Stimulated activated CD8-positive, alpha-beta memory T cell treated with anti-CD3 and anti-CD28 coated beads, Interleukin-2, amount 100 ng/mL, for 48 hours (primary cell): ENCODE data around the gene MAPK1IP1L.

Experiments
- DNase-seq, 2 donors: peaks; one replicate each; pipeline ENCODE4 v3.0.0-alpha.2; 2020; ENCODE audit warnings: low read depth in 2 of 2

The MAPK1IP1L gene

GRCh38 chr14:55097881-55098560, 46.6 kb downstream of the MAPK1IP1L start:
- peak in 1 of 2 donors; percentile 44 for DNase-seq

DNA sequence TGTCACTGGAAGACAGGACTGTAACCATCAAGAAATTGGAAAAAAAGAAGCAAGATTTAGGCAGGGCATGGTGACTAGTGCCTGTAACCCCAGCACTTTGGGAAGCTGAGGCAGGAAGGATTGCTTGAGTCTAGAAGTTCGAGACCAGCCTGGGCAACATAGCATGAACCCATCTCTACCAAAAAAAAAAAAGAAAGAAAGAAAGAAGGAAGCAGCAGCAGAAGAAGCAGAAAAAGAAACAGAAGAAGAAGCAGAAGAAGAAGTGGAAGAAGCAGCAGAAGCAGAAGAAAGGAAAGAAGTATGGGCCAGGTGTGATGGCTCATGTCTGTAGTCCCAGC, 47.1 kb downstream of the MAPK1IP1L start:
- DNase-seq = no peak

DNA sequence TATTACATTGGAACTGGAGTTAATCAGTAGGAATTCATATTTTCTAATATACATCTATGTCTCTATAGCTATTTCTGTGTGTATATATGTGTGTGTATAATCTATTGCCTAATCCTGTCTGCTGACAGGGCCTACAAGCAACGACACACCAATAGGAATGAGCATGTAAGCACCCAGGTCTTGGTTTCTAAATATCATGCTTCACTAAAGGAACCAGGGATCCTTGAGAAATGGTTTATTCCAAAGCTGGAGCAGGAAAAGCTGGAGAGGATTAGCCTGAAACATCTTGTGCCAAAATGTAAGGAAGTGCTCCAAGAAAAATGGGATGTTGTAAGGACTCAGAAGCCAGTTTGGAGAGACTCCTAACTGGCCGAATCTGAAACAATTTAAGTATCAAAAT, 48.3 kb downstream of the MAPK1IP1L start:
- DNase-seq = no peak

- no peak for DNase-seq
Observed at GRCh38 chr14:55101698-55102097, 50.3 kb downstream of the MAPK1IP1L start.

- no peak for DNase-seq
Observed at GRCh38 chr14:55102141-55102621, 50.7 kb downstream of the MAPK1IP1L start.

GRCh38 chr14:55103005-55103640, 51.7 kb downstream of the MAPK1IP1L start:
- DNase-seq = peak in 1 of 2 donors; percentile 42

- no peak for DNase-seq
Observed at GRCh38 chr14:55103971-55104954, 52.8 kb downstream of the MAPK1IP1L start.

DNA sequence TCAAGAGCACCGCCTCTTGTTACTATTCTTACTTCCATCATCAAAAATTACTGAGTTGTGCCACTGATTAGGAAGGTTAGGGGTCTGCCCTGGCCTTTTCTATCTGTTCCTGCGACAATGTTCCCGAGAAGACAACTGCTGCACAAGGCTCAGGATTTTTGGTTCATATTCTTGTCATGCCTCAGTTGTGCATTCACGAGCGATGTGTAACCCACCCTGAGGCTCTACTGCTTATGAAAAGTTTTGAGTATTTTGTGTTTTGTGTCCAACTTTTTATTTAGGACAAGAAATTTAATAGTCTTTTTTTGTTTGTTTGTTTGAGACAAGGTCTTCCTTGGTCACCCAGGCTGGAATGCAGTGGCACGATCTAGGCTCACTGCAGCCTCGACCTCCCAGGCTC, 54.5 kb downstream of the MAPK1IP1L start:
- no peak for DNase-seq

GRCh38 chr14:55107766-55108554, 56.5 kb downstream of the MAPK1IP1L start:
- DNase-seq = no peak

DNA sequence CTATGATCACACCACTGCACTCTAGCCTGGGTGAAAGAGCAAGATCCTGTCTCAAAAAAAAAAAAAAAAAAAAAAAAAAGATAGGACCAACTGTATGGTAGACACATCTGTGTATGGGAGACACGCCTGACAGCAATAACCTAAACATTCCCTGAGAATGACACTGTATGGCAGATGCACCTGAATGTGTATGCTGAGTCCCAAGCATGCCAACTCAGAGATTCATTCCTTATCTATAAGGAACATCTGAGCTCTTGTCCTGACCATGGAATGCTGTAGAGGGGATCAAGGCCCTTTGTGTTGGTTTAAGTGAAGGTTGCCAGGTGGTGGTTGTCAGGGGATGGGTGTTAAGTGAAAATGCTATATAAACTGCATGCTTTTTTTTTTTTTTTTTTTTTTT, 58.4 kb downstream of the MAPK1IP1L start:
- DNase-seq = no peak

DNA sequence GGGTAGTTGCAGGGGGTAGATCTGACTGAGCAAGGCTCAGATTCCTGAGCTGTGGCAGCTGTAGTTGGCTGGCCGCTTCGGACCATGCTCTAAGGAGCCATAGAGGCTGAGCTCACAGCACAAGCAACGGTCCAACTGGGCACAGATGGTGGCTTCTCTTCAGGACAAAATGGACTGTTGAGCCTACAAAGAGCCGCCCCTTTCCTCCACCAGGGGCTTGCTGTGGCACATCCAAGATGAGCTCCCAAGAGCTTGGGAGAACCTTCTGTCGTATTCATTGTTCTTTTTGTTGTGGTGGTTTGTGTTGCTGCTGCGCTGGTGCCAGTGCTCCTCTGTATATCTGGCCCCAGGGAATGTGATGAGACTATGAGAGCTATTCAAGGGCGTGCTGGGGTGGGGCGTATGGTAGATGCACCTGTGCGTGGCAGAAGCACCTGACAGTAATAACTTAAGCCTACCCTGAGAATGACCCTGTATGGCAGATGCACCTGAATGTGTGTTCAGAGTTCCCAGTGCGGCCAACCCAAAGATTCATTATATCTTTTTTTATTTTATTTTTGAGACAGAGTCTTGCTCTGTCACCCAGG, 59.8 kb downstream of the MAPK1IP1L start:
- no peak for DNase-seq

- DNase-seq = no peak
Observed at GRCh38 chr14:55114720-55115119, 63.3 kb downstream of the MAPK1IP1L start.

DNA sequence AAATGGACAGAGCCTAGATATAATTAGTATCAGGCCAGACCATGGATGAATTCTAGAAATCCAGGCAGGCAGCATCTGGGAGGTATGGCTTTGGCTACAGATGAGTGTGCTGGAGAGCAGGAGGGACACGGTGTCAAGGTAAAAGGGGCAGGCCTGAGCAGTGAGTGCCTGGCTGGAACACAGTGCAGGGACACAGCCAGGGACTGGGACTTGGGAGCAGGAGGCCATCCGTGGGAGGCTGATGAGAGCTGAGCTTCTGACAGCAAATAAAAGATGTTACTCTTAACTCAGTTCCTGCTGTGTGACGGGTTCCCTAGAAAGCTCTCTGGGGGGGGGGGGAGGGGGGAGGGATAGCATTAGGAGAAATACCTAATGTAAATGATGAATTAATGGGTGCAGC, 64.0 kb downstream of the MAPK1IP1L start:
- no peak for DNase-seq

- no peak for DNase-seq
Observed at GRCh38 chr14:55115861-55116245, 64.4 kb downstream of the MAPK1IP1L start.

DNA sequence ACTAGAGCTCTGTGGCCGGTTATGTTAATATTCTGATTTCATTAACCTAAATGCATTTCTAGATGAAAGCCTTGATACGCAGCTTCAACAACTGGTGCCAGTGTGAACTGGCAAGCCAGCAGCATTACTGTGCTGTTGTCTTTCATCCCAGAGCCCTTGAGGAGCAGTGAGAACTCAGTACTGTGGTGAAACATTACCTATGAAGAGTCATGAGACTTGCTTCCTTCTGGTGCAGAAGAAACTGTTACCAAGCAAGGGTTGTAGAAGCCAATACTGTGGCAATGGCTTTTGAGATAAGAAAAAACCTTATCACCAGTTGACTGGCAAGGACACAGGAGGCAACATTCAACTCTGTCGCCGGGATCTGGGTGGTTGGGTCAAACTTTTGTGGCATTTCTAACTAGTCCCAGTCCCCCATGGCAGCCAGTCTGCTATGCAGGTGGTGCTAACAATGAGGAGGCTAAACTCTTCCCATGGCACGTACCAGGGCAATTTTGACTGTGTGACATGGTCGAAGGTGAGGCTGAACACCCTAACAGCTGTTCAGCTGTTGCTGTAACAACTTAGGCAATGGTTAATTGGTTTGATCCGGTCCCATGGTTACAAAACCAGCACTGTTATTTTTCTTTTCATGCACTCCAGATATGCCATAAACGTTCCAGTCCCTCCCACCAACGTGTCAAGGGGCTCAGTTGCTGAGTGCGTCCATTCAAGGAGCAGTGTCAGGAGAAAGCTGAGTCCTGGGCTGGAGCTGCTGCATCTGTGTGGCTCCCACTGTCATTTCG, 65.0 kb downstream of the MAPK1IP1L start:
- DNase-seq = no peak

DNA sequence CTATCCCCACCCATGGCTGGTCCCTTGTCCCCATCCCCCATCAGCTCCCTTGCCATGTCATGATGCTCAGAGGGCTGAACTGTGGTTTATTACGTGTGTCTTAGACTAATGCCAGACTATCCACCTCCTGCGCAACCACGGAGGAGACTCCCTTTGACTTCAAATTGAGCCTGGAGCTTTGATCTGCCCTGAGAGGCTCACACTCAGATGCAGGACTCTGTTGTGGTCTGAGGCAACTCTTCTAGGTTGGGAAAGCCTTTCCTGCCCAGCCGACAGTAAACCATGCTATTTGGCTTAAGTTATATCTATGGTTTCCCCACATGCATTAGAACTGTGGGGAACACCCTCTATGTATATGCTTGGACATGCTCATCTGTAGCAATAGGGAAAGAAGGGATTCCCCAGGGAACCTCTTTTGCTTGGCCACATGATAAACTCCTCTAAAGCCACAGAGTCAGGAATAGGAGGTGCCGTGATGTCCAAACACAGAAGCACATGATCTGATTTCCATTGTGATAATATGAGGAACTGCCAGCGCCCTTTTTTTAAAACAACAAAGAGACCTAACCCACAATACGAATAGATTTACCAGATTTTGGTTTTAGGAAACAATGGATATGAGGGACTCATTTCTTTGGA, 66.5 kb downstream of the MAPK1IP1L start:
- no peak for DNase-seq

DNA sequence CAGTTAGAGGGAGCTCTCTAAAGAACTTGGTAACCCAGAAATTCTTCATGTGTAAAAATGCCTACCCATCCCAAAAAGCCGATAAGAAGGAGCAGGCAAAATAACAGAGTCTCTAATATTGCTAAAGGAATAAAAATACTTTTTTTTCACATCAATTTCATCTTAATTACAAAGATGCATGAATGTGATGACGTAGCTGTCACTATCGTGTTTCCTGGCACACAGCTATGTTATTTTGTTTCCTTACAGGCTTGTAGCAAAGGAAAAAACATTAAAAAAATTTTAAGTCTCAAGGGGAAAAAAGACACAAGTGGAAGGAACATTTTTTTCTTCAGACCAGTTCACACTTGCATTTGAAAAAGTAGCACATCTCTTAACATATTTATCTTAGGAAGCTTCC, 67.3 kb downstream of the MAPK1IP1L start:
- DNase-seq = no peak
